Upper lobe of left lung (tissue), 6 donors: ENCODE data around the gene PIGB. TPM values are rescaled to one million over a fixed set of nuclear protein-coding genes. Genes with fewer than 3 reads are reported as not detected.

Experiments used
- ATAC-seq, 2 donors: fragments of 200-7000 bp; cut with Tn5 transposase; one replicate each; pipeline ENCODE4 v1.9.1; 2022; ENCODE audit warnings: mild to moderate bottlenecking in 2 of 2, moderate library complexity in 2 of 2; ENCODE audit not compliant: low FRiP score in 2 of 2
- DNase-seq, 2 donors: peaks; one replicate each; pipeline ENCODE4 v3.0.0-alpha.2; 2019 to 2020
- H3K27ac ChIP-seq, 4 donors: fragments of 200-600 bp; sonication (generic); one replicate each; pipeline ENCODE4 v1.5.1; 2016 to 2019
- H3K27me3 ChIP-seq, 4 donors: fragments of 200-600 bp; sonication (generic); one replicate each; pipeline ENCODE4 v1.5.1; 2017 to 2019
- H3K36me3 ChIP-seq, 4 donors: fragments of 200-600 bp; sonication (generic); one replicate each; pipeline ENCODE4 v1.5.1; 2016 to 2019
- H3K4me1 ChIP-seq, 4 donors: fragments of 200-600 bp; sonication (generic); one replicate each; pipeline ENCODE4 v1.5.1; 2018 to 2019
- H3K4me3 ChIP-seq, 4 donors: fragments of 200-600 bp; sonication (generic); one replicate each; pipeline ENCODE4 v1.5.1; 2017 to 2019; ENCODE audit warnings: mild to moderate bottlenecking in 2 of 4, moderate library complexity in 1 of 4
- H3K9me3 ChIP-seq, 4 donors: fragments of 200-600 bp; sonication (generic); one replicate each; pipeline ENCODE4 v1.5.1; 2018 to 2019
- CTCF ChIP-seq, 6 experiments: fragments of 450-650 bp in 4 of 6; fragments of 200-600 bp in 2 of 6; sonication (generic) in 2 of 6; IDR thresholded peaks; one replicate each; pipeline ENCODE4 v1.5.1; 2016 to 2019; ENCODE audit warnings: antibody characterized with exemption in 6 of 6
- EP300 ChIP-seq, 4 donors: sonication (generic); formaldehyde crosslinking; IDR thresholded peaks; one replicate each; pipeline ENCODE4 v1.5.1; 2017; ENCODE audit warnings: antibody characterized with exemption in 4 of 4, control low read depth in 2 of 4
- POLR2A ChIP-seq, 4 donors: fragments of 450-650 bp; IDR thresholded peaks; one replicate each; pipeline ENCODE4 v1.5.1; 2016 to 2017; ENCODE audit warnings: antibody characterized with exemption in 4 of 4, mild to moderate bottlenecking in 2 of 4
- POLR2AphosphoS5 ChIP-seq, 2 donors: sonication (generic); formaldehyde crosslinking; IDR thresholded peaks; one replicate each; pipeline ENCODE4 v1.5.1; 2017; ENCODE audit warnings: antibody characterized with exemption in 2 of 2
- WGBS, 2 donors: methylation state at CpG; one replicate each; pipeline ENCODE4 v1.1.5; 2017 to 2018; 5-methylcytosine and 5-hydroxymethylcytosine counted together
- total RNA-seq, 6 donors: library from RNA; depleted of rRNA in 4 of 6; stranded (reverse); fragments of >200 nt in 4 of 6; gene quantifications; one replicate each; pipeline versions ENCODE4 v1.1.0 to v1.2.1, GENCODE V29; 2016 to 2021
- donor health status: DM: no; HTN: no; CAD: no; lungs with moderate emphysema.
- donor health status: DM: no; HTN: yes; CAD: no; lungs with severe emphysema.

PIGB gene
- total RNA-seq: 10 to 100 TPM in 3 of 6 donors, 1 to 10 TPM in 3; 3.0 to 14.7 (median 9.3) TPM

- WGBS, 2 donors: 2% methylated on average over 38 to 46 of the region's 49 CpGs
- H3K36me3 ChIP-seq: peaks cover 0 to 4% (median under 1%) of the 10 kb centered on the region in 4 donors
- DNase-seq: peak; percentile 87 to 92
- ATAC-seq: peak; percentile 96 to 99
- no peaks in the 10 kb centered on the region for H3K27me3 ChIP-seq
- H3K4me1 ChIP-seq: peaks cover 24 to 33% (median 27%) of the 10 kb centered on the region in 4 donors
- TF ChIP-seq POLR2A (IDR thresholded peaks at IDR 0.05) (peak in 3 of 4 donors; percentile 28 to 83 (median 75)), POLR2AphosphoS5 (IDR thresholded peaks at IDR 0.05) (peak; percentile 88 to 93), CTCF (IDR thresholded peaks at IDR 0.05) (peak in 5 of 6 experiments; percentile 12 to 43 (median 29)), EP300 (IDR thresholded peaks at IDR 0.05) (peak in 1 of 4 donors; percentile 35)
- peak within 1 kb of the TSS; percentile 88 to 96 (median 93) for H3K27ac ChIP-seq
- no peaks in the 10 kb centered on the region for H3K9me3 ChIP-seq
- H3K4me3 ChIP-seq: peak within 1 kb of the TSS; percentile 50 to 86 (median 74)
Measured at GRCh38 chr15:55318588-55319494, at the start of gene PIGB, which contains the start of gene PIGBOS1. Gene PIGB, plus strand, starts transcription at chr15:55319222. Its CDS starts 29 bp downstream, at chr15:55319251. Gene PIGBOS1, minus strand, starts transcription at chr15:55319123. Its CDS starts 1,331 bp downstream, at chr15:55317792.

GRCh38 chr15:55270291-55270690 is 48.7 kb upstream of the PIGB start:
- H3K27me3 ChIP-seq: no peaks in the 10 kb centered on the region
- H3K27ac ChIP-seq: peak overlapping the region in 1 of 4 donors; percentile 10
- H3K4me1 ChIP-seq: peaks cover 13 to 30% (median 18%) of the 10 kb centered on the region in 4 donors
- DNase-seq: no peak
- ATAC-seq: no peak
- no peak overlapping the region for H3K4me3 ChIP-seq
- no peaks in the 10 kb centered on the region for H3K9me3 ChIP-seq
- peaks cover 0 to 17% (median 0%) of the 10 kb centered on the region in 4 donors for H3K36me3 ChIP-seq
- TF ChIP-seq EP300 (IDR thresholded peaks at IDR 0.05): no peak
- no peak for TF ChIP-seq POLR2A (IDR thresholded peaks at IDR 0.05)
- TF ChIP-seq CTCF (IDR thresholded peaks at IDR 0.05): no peak
- no peak for TF ChIP-seq POLR2AphosphoS5 (IDR thresholded peaks at IDR 0.05)
- 80 to 86% methylated on average over 6 of the region's 6 CpGs for WGBS, 2 donors

- no peak for DNase-seq
- Histone ChIP-seq H3K4me1 (peaks cover 17 to 38% (median 28%) of the 10 kb centered on the region in 4 donors), H3K4me3 (no peak overlapping the region), H3K27ac (peak overlapping the region in 3 of 4 donors; percentile 58 to 85 (median 69)), H3K36me3 (no peaks in the 10 kb centered on the region), H3K27me3 (no peaks in the 10 kb centered on the region), H3K9me3 (no peaks in the 10 kb centered on the region)
- ATAC-seq: no peak
- WGBS, 2 donors: 91 to 94% methylated on average over 5 of the region's 5 CpGs
- TF ChIP-seq CTCF (IDR thresholded peaks at IDR 0.05) (no peak), POLR2AphosphoS5 (IDR thresholded peaks at IDR 0.05) (no peak), POLR2A (IDR thresholded peaks at IDR 0.05) (no peak), EP300 (IDR thresholded peaks at IDR 0.05) (no peak)
Measured at GRCh38 chr15:55276324-55276723, 42.7 kb upstream of the PIGB start.

GRCh38 chr15:55277116-55277564 is 41.9 kb upstream of the PIGB start:
- Histone ChIP-seq H3K4me3 (no peak overlapping the region), H3K4me1 (peaks cover 25 to 45% (median 36%) of the 10 kb centered on the region in 4 donors), H3K9me3 (no peaks in the 10 kb centered on the region), H3K27ac (peak overlapping the region; percentile 50 to 85 (median 64)), H3K36me3 (no peaks in the 10 kb centered on the region), H3K27me3 (no peaks in the 10 kb centered on the region)
- TF ChIP-seq POLR2AphosphoS5 (IDR thresholded peaks at IDR 0.05) (no peak), POLR2A (IDR thresholded peaks at IDR 0.05) (no peak), EP300 (IDR thresholded peaks at IDR 0.05) (no peak), CTCF (IDR thresholded peaks at IDR 0.05) (no peak)
- 28 to 33% methylated on average over 7 of the region's 7 CpGs for WGBS, 2 donors
- ATAC-seq (no peak), DNase-seq (no peak)
